ENCODE results near the gene LYST. TPM values are rescaled to one million over a fixed set of nuclear protein-coding genes. Genes with fewer than 3 reads are reported as not detected.

Gene LYST
- total and polyA plus RNA-seq, 2 of the 8 experiments (the other 6 are each of a cell fraction or from before 2014, with no cell fraction given), result 0.29 to 0.58 TPM

GRCh38 chr1:235838021-235838420, 28.7 kb downstream of the LYST start:
- H3K9ac ChIP-seq (replicated peaks in 1 of 4; ENCODE audit: extremely low read depth in 1 of 4, low read depth in 3 of 4, low read length in 3 of 4), result no peak overlapping the region
- H4K5ac ChIP-seq (ENCODE audit: insufficient read length, low read depth, low read length), result no peak overlapping the region
- H2BK12ac ChIP-seq (ENCODE audit: low read depth, low read length), result no peak overlapping the region
- no peaks in the 10 kb centered on the region for H3K27me3 ChIP-seq (replicated peaks in 1 of 4; ENCODE audit: control insufficient read depth in 3 of 4, extremely low read depth in 1 of 4, insufficient read depth in 3 of 4, low read length in 3 of 4)
- no peaks in the 10 kb centered on the region for H3K9me3 ChIP-seq (ENCODE audit: insufficient read depth in 2 of 2, low read depth in 1 of 2, low read length in 1 of 2)
- H2BK15ac ChIP-seq (ENCODE audit: low read length), result no peak overlapping the region
- H4K20me1 ChIP-seq (replicated peaks in 1 of 2; ENCODE audit: control insufficient read depth in 1 of 2, insufficient read depth in 2 of 2, low read length in 2 of 2), result no peaks in the 10 kb centered on the region
- WGBS, 2 experiments (ENCODE audit: extremely low coverage in 1 of 2, insufficient coverage in 1 of 2, insufficient read length in 1 of 2, insufficient replicate concordance in 2 of 2, low coverage in 1 of 2, low lambda C conversion rate in 2 of 2, missing lambda C conversion rate in 1 of 2), result 84% methylated on average over 1 of the region's 1 CpG; no CpG with 5 or more reads in 1 of the 2 experiments
- no peak overlapping the region for H3K14ac ChIP-seq (ENCODE audit: insufficient read length)
- DNase-seq (ENCODE audit: low read depth in 1 of 2, low spot score in 2 of 2) (no peak), FAIRE-seq (no peak)
- H2BK120ac ChIP-seq (replicated peaks; ENCODE audit: low read depth, low read length), result no peak overlapping the region
- no peak overlapping the region for H3K4me3 ChIP-seq (ENCODE audit: extremely low read depth in 1 of 4, insufficient read depth in 2 of 4, low read depth in 3 of 4, low read length in 4 of 4)
- no peaks in the 10 kb centered on the region for H3K36me3 ChIP-seq (ENCODE audit: control insufficient read depth in 2 of 4, insufficient read depth in 4 of 4, low read length in 3 of 4)
- H3K23ac ChIP-seq (ENCODE audit: insufficient read length), result no peak overlapping the region
- H3K18ac ChIP-seq (ENCODE audit: extremely low read depth, low read length), result no peak overlapping the region
- ChIA-PET POLR2A (ENCODE audit: partially characterized antibody) (no interaction called here), CTCF (ENCODE audit: partially characterized antibody) (interaction anchor here (0.6 to 1.5 kb wide), 5 partner anchors 8 to 404 kb away, joined by 4 to 12 read pairs (median 4); no protein-coding TSS in a partner anchor)
- H2BK5ac ChIP-seq (ENCODE audit: low read depth, low read length), result no peak overlapping the region
- no peak overlapping the region for H3K4ac ChIP-seq (replicated peaks; ENCODE audit: insufficient read length, low read depth, low read length)
- H3K23me2 ChIP-seq (ENCODE audit: low read depth, low read length), result no peaks in the 10 kb centered on the region
- H3K56ac ChIP-seq (replicated peaks; ENCODE audit: insufficient read length, low read depth, low read length), result no peak overlapping the region
- H3K4me1 ChIP-seq (replicated peaks in 1 of 4; ENCODE audit: control insufficient read depth in 3 of 4, insufficient read depth in 4 of 4, low read length in 3 of 4), result no peaks in the 10 kb centered on the region
- H2BK20ac ChIP-seq (ENCODE audit: low read length), result no peak overlapping the region
- H2AK5ac ChIP-seq (ENCODE audit: low read depth, low read length), result no peak overlapping the region
- H3K79me1 ChIP-seq (ENCODE audit: low read depth, low read length), result no peaks in the 10 kb centered on the region
- no peak overlapping the region for H4K91ac ChIP-seq (replicated peaks; ENCODE audit: insufficient read length, low read length)
- H2AFZ ChIP-seq (ENCODE audit: low read length), result no peak overlapping the region
- H3K27ac ChIP-seq (ENCODE audit: low read depth, low read length), result no peak overlapping the region
- H3K4me2 ChIP-seq (ENCODE audit: insufficient read depth in 1 of 2, low read depth in 2 of 2, low read length in 2 of 2), result no peak overlapping the region
- no peaks in the 10 kb centered on the region for H3K79me2 ChIP-seq (ENCODE audit: control insufficient read depth in 1 of 2, insufficient read depth in 2 of 2, low read length in 2 of 2)
- no peak overlapping the region for H4K8ac ChIP-seq (ENCODE audit: extremely low read depth, insufficient read depth, low read length)
- TF ChIP-seq CBX5 (IDR thresholded peaks at IDR 0.05; ENCODE audit: low read depth, low read length), result no peak
- no peak for TF ChIP-seq POU5F1 (IDR thresholded peaks at IDR 0.05; ENCODE audit: low read depth, low read length)
- no peak for TF ChIP-seq CREB1 (IDR thresholded peaks at IDR 0.05)
- TF ChIP-seq TBP (IDR thresholded peaks at IDR 0.05; ENCODE audit: low read depth, low read length), result no peak
- no peak for TF ChIP-seq EP300 (IDR thresholded peaks at IDR 0.05; ENCODE audit: borderline replicate concordance in 1 of 2, low read depth in 2 of 2, low read length in 2 of 2)
- TF ChIP-seq PHF8 (conservative IDR thresholded peaks at IDR 0.05; ENCODE audit: low read depth, low read length), result no peak
- TF ChIP-seq TCF12 (IDR thresholded peaks at IDR 0.05; ENCODE audit: low read depth, low read length), result no peak
- TF ChIP-seq BRCA1 (IDR thresholded peaks at IDR 0.05; ENCODE audit: low read depth, low read length), result no peak
- no peak for TF ChIP-seq RAD21 (IDR thresholded peaks at IDR 0.05 in 1 of 2, conservative IDR thresholded peaks at IDR 0.05 in 1 of 2; ENCODE audit: low read depth in 2 of 2, low read length in 2 of 2)
- no peak for TF ChIP-seq FOSL1 (IDR thresholded peaks at IDR 0.05; ENCODE audit: insufficient read depth, low read depth, low read length)
- TF ChIP-seq BACH1 (IDR thresholded peaks at IDR 0.05; ENCODE audit: low read length), result no peak

Data from H1 (cell line).